ENCODE results near the gene MAP3K9. TPM values are rescaled to one million over a fixed set of nuclear protein-coding genes. Genes with fewer than 3 reads are reported as not detected.

MAP3K9 gene
- total RNA-seq, 2 donors from 2014 or later: 10.6 to 13.0 TPM

GRCh38 chr14:70697701-70698100, 111.6 kb downstream of the MAP3K9 start:
- H3K4me3 ChIP-seq: no peak overlapping the region
- H3K4me1 ChIP-seq: peaks cover 3% of the 10 kb centered on the region
- H3K27me3 ChIP-seq: no peaks in the 10 kb centered on the region
- peak; percentile 32 for DNase-seq
- TF ChIP-seq CTCF (IDR thresholded peaks at IDR 0.05): no peak
- no peak overlapping the region for H3K27ac ChIP-seq
- intact Hi-C loops (cut with DNase I): no loop called here
- no peaks in the 10 kb centered on the region for H3K36me3 ChIP-seq
- no peak overlapping the region for H3K9ac ChIP-seq (ENCODE audit: low read depth in 2 of 2, low read length in 2 of 2)
- H3K9me3 ChIP-seq: no peaks in the 10 kb centered on the region

- Histone ChIP-seq H3K27ac (no peak overlapping the region), H3K36me3 (no peaks in the 10 kb centered on the region), H3K4me3 (no peak overlapping the region), H3K27me3 (no peaks in the 10 kb centered on the region), H3K9me3 (no peaks in the 10 kb centered on the region), H3K9ac (ENCODE audit: low read depth in 2 of 2, low read length in 2 of 2) (no peak overlapping the region), H3K4me1 (peaks cover 3% of the 10 kb centered on the region)
- DNase-seq: no peak
- TF ChIP-seq CTCF (IDR thresholded peaks at IDR 0.05): no peak
- intact Hi-C loops (cut with DNase I): no loop called here
These were observed 113.3 kb downstream of the MAP3K9 start for GRCh38 chr14:70696026-70696425.

- Histone ChIP-seq H3K27me3 (no peaks in the 10 kb centered on the region), H3K36me3 (no peaks in the 10 kb centered on the region), H3K4me3 (no peak overlapping the region), H3K27ac (no peak overlapping the region), H3K9ac (ENCODE audit: low read depth in 2 of 2, low read length in 2 of 2) (no peak overlapping the region), H3K9me3 (no peaks in the 10 kb centered on the region), H3K4me1 (no peaks in the 10 kb centered on the region)
- TF ChIP-seq CTCF (IDR thresholded peaks at IDR 0.05): no peak
- intact Hi-C loops (cut with DNase I): no loop called here
- DNase-seq: no peak
These were observed 117.1 kb downstream of the MAP3K9 start for GRCh38 chr14:70692210-70692609.

GRCh38 chr14:70685474-70686197, 123.7 kb downstream of the MAP3K9 start:
- Histone ChIP-seq H3K4me1 (no peaks in the 10 kb centered on the region), H3K36me3 (no peaks in the 10 kb centered on the region), H3K9ac (ENCODE audit: low read depth in 2 of 2, low read length in 2 of 2) (no peak overlapping the region), H3K9me3 (no peaks in the 10 kb centered on the region), H3K4me3 (no peak overlapping the region), H3K27ac (no peak overlapping the region), H3K27me3 (no peaks in the 10 kb centered on the region)
- no peak for DNase-seq
- intact Hi-C loops (cut with DNase I): no loop called here
- no peak for TF ChIP-seq CTCF (IDR thresholded peaks at IDR 0.05)

- no peak overlapping the region for H3K9ac ChIP-seq (ENCODE audit: low read depth in 2 of 2, low read length in 2 of 2)
- H3K36me3 ChIP-seq: no peaks in the 10 kb centered on the region
- no peaks in the 10 kb centered on the region for H3K27me3 ChIP-seq
- no peak for TF ChIP-seq CTCF (IDR thresholded peaks at IDR 0.05)
- H3K4me3 ChIP-seq: no peak overlapping the region
- no peak overlapping the region for H3K27ac ChIP-seq
- no peak for DNase-seq
- no peaks in the 10 kb centered on the region for H3K4me1 ChIP-seq
- intact Hi-C loops (cut with DNase I): no loop called here
- no peaks in the 10 kb centered on the region for H3K9me3 ChIP-seq
These were observed 125.3 kb downstream of the MAP3K9 start for GRCh38 chr14:70683983-70684382.
